DOHH2 (cell line): ENCODE data around the gene FAM89B.

Experiments
- EZH2phosphoT487 ChIP-seq: fragments of 200-600 bp; sonication (generic); IDR thresholded peaks from 2 replicates; pipeline ENCODE4 v1.6.1; 2017; ENCODE audit warnings: borderline replicate concordance, mild to moderate bottlenecking, antibody characterized with exemption, low read length, moderate library complexity, mixed read lengths
- TF ChIP-seq, protein P1 (sequence below): fragments of 200-600 bp; sonication (generic); IDR thresholded peaks from one replicate; pipeline ENCODE4 v1.5.1; 2014; ENCODE audit warnings: antibody characterized with exemption, mild to moderate bottlenecking, low read depth, low read length; ENCODE audit not compliant: poor library complexity, severe bottlenecking

- TF ChIP-seq, protein P1, sequence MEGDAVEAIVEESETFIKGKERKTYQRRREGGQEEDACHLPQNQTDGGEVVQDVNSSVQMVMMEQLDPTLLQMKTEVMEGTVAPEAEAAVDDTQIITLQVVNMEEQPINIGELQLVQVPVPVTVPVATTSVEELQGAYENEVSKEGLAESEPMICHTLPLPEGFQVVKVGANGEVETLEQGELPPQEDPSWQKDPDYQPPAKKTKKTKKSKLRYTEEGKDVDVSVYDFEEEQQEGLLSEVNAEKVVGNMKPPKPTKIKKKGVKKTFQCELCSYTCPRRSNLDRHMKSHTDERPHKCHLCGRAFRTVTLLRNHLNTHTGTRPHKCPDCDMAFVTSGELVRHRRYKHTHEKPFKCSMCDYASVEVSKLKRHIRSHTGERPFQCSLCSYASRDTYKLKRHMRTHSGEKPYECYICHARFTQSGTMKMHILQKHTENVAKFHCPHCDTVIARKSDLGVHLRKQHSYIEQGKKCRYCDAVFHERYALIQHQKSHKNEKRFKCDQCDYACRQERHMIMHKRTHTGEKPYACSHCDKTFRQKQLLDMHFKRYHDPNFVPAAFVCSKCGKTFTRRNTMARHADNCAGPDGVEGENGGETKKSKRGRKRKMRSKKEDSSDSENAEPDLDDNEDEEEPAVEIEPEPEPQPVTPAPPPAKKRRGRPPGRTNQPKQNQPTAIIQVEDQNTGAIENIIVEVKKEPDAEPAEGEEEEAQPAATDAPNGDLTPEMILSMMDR = no peak
- TF ChIP-seq EZH2phosphoT487 = no peak
Measured at GRCh38 chr11:65596520-65596919, 24.2 kb downstream of the FAM89B start.
